ENCODE data around the gene LIG1. TPM values are rescaled to one million over a fixed set of nuclear protein-coding genes. Genes with fewer than 3 reads are reported as not detected.

Gene LIG1
- total and polyA plus RNA-seq, 9 of the 15 experiments (the other 6 are each of a cell fraction or from before 2014, with no cell fraction given): 9.6 to 114 (median 71.1) TPM

DNA sequence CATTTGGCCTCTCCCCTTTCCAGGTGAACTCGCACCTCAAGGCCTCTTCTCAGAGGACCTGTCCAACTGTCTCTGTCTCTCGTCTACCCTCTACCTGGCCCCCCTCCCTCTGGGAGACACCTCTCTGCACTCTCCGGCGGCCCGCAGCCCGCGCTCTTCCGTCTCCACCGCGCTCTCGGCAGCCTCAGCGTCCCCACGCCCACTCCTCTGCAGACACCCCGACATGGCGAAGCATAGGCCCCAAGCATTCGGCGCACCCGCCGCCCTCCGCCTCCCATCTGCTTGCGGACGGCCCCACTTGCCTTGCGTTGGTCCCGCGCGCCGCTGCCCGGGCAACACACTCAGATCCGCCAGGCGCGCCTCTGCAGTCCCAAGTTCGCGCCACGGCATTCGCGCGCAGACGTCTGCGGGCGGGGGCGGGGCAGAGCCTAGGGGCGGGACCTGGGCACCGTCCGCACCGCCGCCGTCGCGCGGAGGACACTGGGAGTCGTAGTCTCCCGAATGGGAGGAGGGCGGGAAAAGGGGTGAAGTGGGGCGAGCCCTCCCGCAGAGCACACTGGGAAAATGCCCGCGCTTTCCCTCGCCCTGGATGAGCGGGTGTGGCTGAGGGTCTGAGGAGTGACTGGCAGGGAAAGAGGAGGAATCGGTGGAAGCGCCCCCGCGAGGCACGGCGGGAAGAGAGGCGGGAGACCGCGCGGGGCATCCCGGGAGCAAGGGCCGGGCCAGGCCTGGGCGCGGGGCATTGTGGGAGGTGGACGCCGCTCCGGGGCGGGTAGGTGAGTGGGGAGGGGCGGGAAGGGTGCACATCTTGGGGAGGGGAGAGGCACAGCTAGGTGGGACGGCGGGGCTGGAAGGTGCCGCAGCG lies at the start of gene LIG1, which contains the start of gene ZSWIM9 (continued):
- TF ChIP-seq, protein P1, sequence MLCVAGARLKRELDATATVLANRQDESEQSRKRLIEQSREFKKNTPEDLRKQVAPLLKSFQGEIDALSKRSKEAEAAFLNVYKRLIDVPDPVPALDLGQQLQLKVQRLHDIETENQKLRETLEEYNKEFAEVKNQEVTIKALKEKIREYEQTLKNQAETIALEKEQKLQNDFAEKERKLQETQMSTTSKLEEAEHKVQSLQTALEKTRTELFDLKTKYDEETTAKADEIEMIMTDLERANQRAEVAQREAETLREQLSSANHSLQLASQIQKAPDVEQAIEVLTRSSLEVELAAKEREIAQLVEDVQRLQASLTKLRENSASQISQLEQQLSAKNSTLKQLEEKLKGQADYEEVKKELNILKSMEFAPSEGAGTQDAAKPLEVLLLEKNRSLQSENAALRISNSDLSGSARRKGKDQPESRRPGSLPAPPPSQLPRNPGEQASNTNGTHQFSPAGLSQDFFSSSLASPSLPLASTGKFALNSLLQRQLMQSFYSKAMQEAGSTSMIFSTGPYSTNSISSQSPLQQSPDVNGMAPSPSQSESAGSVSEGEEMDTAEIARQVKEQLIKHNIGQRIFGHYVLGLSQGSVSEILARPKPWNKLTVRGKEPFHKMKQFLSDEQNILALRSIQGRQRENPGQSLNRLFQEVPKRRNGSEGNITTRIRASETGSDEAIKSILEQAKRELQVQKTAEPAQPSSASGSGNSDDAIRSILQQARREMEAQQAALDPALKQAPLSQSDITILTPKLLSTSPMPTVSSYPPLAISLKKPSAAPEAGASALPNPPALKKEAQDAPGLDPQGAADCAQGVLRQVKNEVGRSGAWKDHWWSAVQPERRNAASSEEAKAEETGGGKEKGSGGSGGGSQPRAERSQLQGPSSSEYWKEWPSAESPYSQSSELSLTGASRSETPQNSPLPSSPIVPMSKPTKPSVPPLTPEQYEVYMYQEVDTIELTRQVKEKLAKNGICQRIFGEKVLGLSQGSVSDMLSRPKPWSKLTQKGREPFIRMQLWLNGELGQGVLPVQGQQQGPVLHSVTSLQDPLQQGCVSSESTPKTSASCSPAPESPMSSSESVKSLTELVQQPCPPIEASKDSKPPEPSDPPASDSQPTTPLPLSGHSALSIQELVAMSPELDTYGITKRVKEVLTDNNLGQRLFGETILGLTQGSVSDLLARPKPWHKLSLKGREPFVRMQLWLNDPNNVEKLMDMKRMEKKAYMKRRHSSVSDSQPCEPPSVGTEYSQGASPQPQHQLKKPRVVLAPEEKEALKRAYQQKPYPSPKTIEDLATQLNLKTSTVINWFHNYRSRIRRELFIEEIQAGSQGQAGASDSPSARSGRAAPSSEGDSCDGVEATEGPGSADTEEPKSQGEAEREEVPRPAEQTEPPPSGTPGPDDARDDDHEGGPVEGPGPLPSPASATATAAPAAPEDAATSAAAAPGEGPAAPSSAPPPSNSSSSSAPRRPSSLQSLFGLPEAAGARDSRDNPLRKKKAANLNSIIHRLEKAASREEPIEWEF (CRISPR knock-in tag; IDR thresholded peaks at IDR 0.05): no peak
- TF ChIP-seq POLR2H (tag; IDR thresholded peaks at IDR 0.05; ENCODE audit: low read depth): no peak
- TF ChIP-seq POLR3A (IDR thresholded peaks at IDR 0.05; ENCODE audit: borderline replicate concordance, extremely low read depth, insufficient read depth, insufficient read length): no peak
- TF ChIP-seq ZNF830 (CRISPR knock-in tag; IDR thresholded peaks at IDR 0.05): no peak
- no peak for TF ChIP-seq TAL1 (IDR thresholded peaks at IDR 0.05)
- peak; percentile 27 for TF ChIP-seq NEUROD1 (IDR thresholded peaks at IDR 0.05; ENCODE audit: borderline replicate concordance, low read depth, low read length, partially characterized antibody)
- no peak for TF ChIP-seq HMGN3 (IDR thresholded peaks at IDR 0.05; ENCODE audit: borderline replicate concordance, extremely low read depth, insufficient read length, low read depth, low read length)
- TF ChIP-seq, protein P2, sequence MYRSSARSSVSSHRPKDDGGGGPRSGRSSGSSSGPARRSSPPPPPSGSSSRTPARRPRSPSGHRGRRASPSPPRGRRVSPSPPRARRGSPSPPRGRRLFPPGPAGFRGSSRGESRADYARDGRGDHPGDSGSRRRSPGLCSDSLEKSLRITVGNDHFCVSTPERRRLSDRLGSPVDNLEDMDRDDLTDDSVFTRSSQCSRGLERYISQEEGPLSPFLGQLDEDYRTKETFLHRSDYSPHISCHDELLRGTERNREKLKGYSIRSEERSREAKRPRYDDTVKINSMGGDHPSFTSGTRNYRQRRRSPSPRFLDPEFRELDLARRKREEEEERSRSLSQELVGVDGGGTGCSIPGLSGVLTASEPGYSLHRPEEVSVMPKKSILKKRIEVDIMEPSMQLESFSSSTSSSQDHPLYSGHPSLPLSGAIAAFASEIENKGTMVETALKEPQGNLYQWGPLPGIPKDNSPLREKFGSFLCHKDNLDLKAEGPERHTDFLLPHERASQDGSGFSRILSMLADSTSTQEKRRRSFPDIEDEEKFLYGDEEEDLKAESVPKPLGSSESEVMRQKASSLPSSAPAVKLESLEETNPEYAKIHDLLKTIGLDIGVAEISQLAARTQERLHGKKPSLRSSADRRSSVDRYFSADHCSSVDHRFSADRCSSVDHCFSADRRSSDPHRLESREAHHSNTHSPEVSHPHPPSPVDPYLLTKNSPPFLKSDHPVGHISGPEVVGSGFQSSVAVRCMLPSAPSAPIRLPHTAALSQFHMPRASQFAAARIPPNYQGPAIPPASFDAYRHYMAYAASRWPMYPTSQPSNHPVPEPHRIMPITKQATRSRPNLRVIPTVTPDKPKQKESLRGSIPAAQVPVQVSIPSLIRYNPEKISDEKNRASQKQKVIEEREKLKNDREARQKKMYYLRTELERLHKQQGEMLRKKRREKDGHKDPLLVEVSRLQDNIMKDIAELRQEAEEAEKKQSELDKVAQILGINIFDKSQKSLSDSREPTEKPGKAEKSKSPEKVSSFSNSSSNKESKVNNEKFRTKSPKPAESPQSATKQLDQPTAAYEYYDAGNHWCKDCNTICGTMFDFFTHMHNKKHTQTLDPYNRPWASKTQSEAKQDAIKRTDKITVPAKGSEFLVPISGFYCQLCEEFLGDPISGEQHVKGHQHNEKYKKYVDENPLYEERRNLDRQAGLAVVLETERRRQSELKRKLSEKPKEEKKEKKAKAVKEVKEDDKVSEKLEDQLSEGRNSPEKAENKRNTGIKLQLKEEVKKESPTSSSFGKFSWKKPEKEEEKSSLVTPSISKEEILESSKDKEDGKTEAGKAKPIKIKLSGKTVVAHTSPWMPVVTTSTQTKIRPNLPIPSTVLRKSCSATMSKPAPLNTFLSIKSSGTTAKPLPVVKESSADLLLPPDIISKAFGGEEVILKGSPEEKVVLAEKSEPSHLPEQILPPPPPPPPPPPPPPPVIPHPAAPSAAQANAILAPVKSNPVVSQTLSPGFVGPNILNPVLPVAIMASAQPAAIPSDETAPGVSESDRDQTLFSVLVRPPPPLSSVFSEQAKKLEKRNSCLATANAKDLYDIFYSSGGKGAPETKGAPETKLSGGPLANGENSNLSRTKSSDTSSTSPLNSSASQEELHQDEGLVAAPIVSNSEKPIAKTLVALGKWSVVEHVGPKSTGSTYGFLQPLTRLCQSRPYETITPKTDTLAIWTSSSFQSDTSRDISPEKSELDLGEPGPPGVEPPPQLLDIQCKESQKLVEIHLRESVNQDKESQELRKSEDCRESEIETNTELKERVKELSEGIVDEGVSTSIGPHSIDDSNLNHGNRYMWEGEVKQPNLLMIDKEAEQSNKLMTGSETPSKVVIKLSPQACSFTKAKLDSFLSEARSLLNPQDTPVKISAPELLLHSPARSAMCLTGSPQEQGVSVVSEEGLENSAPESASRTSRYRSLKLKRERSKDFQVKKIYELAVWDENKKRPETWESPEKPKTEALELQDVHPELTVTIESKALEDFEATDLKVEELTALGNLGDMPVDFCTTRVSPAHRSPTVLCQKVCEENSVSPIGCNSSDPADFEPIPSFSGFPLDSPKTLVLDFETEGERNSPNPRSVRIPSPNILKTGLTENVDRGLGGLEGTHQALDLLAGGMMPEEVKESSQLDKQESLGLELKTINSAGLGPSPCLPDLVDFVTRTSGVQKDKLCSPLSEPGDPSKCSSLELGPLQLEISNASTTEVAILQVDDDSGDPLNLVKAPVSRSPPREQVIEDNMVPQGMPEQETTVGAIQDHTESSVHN (IDR thresholded peaks at IDR 0.05; ENCODE audit: borderline replicate concordance in 1 of 2, low read depth in 1 of 2): no peak
- TF ChIP-seq, protein P3, sequence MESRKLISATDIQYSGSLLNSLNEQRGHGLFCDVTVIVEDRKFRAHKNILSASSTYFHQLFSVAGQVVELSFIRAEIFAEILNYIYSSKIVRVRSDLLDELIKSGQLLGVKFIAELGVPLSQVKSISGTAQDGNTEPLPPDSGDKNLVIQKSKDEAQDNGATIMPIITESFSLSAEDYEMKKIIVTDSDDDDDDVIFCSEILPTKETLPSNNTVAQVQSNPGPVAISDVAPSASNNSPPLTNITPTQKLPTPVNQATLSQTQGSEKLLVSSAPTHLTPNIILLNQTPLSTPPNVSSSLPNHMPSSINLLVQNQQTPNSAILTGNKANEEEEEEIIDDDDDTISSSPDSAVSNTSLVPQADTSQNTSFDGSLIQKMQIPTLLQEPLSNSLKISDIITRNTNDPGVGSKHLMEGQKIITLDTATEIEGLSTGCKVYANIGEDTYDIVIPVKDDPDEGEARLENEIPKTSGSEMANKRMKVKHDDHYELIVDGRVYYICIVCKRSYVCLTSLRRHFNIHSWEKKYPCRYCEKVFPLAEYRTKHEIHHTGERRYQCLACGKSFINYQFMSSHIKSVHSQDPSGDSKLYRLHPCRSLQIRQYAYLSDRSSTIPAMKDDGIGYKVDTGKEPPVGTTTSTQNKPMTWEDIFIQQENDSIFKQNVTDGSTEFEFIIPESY (CRISPR knock-in tag; IDR thresholded peaks at IDR 0.05): no peak
- 0 out of 4 replicates have a peak, but pooled peaks of 1 of the 2 experiments have one; percentile 16 for TF ChIP-seq TRIM24 (IDR thresholded peaks at IDR 0.05)

Measured in K562 (cell line).